HepG2 (cell line): Measurements from ENCODE around the gene RAB1B. TPM values are rescaled to one million over a fixed set of nuclear protein-coding genes. Genes with fewer than 3 reads are reported as not detected.

ENCODE experiments used
- ATF7-NPFF ChIP-seq: sonication (generic); formaldehyde crosslinking; IDR thresholded peaks from 2 replicates; pipeline ENCODE4 v1.8.1; 2023; ENCODE audit warnings: mild to moderate bottlenecking, low read depth, missing genetic modification reagents, moderate library complexity
- BCL6 ChIP-seq: IDR thresholded peaks from 2 replicates; pipeline ENCODE4 v1.6.1; 2016; ENCODE audit warnings: missing genetic modification reagents, missing compliant biosample characterization
- CAMTA2 ChIP-seq: sonication (generic); formaldehyde crosslinking; IDR thresholded peaks from 2 replicates; pipeline ENCODE4 v1.4.0; 2020; ENCODE audit warnings: mild to moderate bottlenecking, missing genetic modification reagents, borderline replicate concordance
- CTCF ChIP-seq: sonication (generic); formaldehyde crosslinking; IDR thresholded peaks from 2 replicates; pipeline ENCODE4 v1.5.0; 2020; ENCODE audit warnings: mild to moderate bottlenecking, missing genetic modification reagents, moderate library complexity
- E2F2 ChIP-seq: sonication (generic); formaldehyde crosslinking; IDR thresholded peaks from 2 replicates; pipeline ENCODE4 v1.4.0; 2020; ENCODE audit warnings: missing genetic modification reagents, borderline replicate concordance
- EED ChIP-seq: sonication (generic); formaldehyde crosslinking; IDR thresholded peaks from 2 replicates; pipeline ENCODE4 v1.5.0; 2020; ENCODE audit warnings: mild to moderate bottlenecking, missing genetic modification reagents
- HOXA5 ChIP-seq: sonication (generic); formaldehyde crosslinking; IDR thresholded peaks from 2 replicates; pipeline ENCODE4 v1.4.0; 2020; ENCODE audit warnings: missing genetic modification reagents
- MIER2 ChIP-seq: IDR thresholded peaks from 2 replicates; pipeline ENCODE4 v1.6.1; 2016; ENCODE audit warnings: missing biosample characterization, missing genetic modification reagents
- NAIF1 ChIP-seq: sonication (generic); formaldehyde crosslinking; IDR thresholded peaks from 2 replicates; pipeline ENCODE4 v1.5.0; 2020; ENCODE audit warnings: mild to moderate bottlenecking, missing genetic modification reagents, borderline replicate concordance
- PLRG1 ChIP-seq: fragments of 450-650 bp; conservative IDR thresholded peaks from 2 replicates; pipeline ENCODE4 v1.6.1; 2016
- RELA ChIP-seq: sonication (generic); formaldehyde crosslinking; IDR thresholded peaks from 2 replicates; pipeline ENCODE4 v1.4.0; 2020; ENCODE audit warnings: missing genetic modification reagents
- SALL2 ChIP-seq: sonication (generic); formaldehyde crosslinking; IDR thresholded peaks from 2 replicates; pipeline ENCODE4 v1.8.1; 2023; ENCODE audit warnings: mild to moderate bottlenecking, missing genetic modification reagents, inconsistent platforms
- SATB2 ChIP-seq: sonication (generic); formaldehyde crosslinking; IDR thresholded peaks from 2 replicates; pipeline ENCODE4 v1.5.0; 2020; ENCODE audit warnings: missing genetic modification reagents
- SMC3 ChIP-seq: IDR thresholded peaks from 2 replicates; pipeline ENCODE4 v1.6.1; 2011; ENCODE audit warnings: low read length, improper control_type of control experiment
- TCF7L2 ChIP-seq: IDR thresholded peaks from 2 replicates; pipeline ENCODE4 v1.6.1; 2011; ENCODE audit warnings: mild to moderate bottlenecking, low read depth, low read length, moderate library complexity
- ZNF224 ChIP-seq: sonication (generic); formaldehyde crosslinking; IDR thresholded peaks from 2 replicates; pipeline ENCODE4 v1.5.0; 2020; ENCODE audit warnings: mild to moderate bottlenecking, missing genetic modification reagents
- ZNF263 ChIP-seq: sonication (generic); formaldehyde crosslinking; IDR thresholded peaks from 2 replicates; pipeline ENCODE4 v1.4.0; 2020; ENCODE audit warnings: missing genetic modification reagents
- ZNF274 ChIP-seq: sonication (generic); formaldehyde crosslinking; IDR thresholded peaks from 2 replicates; pipeline ENCODE4 v1.5.1; 2020; ENCODE audit warnings: mild to moderate bottlenecking, missing genetic modification reagents
- ZNF34 ChIP-seq: sonication (generic); formaldehyde crosslinking; IDR thresholded peaks from 2 replicates; pipeline ENCODE4 v1.4.0; 2020; ENCODE audit warnings: mild to moderate bottlenecking, missing genetic modification reagents, borderline replicate concordance
- ZNF607 ChIP-seq: sonication (generic); formaldehyde crosslinking; IDR thresholded peaks from 2 replicates; pipeline ENCODE4 v1.5.1; 2020; ENCODE audit warnings: missing genetic modification reagents, mild to moderate bottlenecking, borderline replicate concordance
- ZNF792 ChIP-seq: IDR thresholded peaks from 2 replicates; pipeline ENCODE4 v1.6.1; 2016
- ZSCAN20 ChIP-seq: sonication (generic); formaldehyde crosslinking; IDR thresholded peaks from 2 replicates; pipeline ENCODE4 v1.4.0; 2020; ENCODE audit warnings: missing genetic modification reagents, mild to moderate bottlenecking, borderline replicate concordance
- polyA plus RNA-seq, 8 experiments: library from polyadenylated mRNA; depleted of rRNA in 3 of 8; stranded (reverse) in 7 of 8; unstranded in 1 of 8; fragments of >200 nt; fragmentation: Illumina TruSeq in 4 of 8; extraction: Trizol in 4 of 8; gene quantifications; 2 replicates each; pipeline versions ENCODE4 v1.2.1 to v1.2.3, GENCODE V29; 2011 to 2016; ENCODE audit warnings: low read depth in 4 of 8, missing spikeins in 1 of 8, mixed read lengths in 1 of 8; ENCODE audit not compliant: insufficient read depth in 1 of 8
- total RNA-seq, 5 experiments: library from RNA; depleted of rRNA; stranded (reverse); fragments of >200 nt; fragmentation: Illumina TruSeq; extraction: Trizol; gene quantifications; 2 replicates each; pipeline ENCODE4 v1.2.3, GENCODE V29; 2016; ENCODE audit warnings: low read depth in 1 of 5
- TF ChIP-seq, protein P1 (sequence below): sonication (generic); formaldehyde crosslinking; IDR thresholded peaks from 2 replicates; pipeline ENCODE4 v1.9.0; 2021; ENCODE audit warnings: missing genetic modification reagents, mild to moderate bottlenecking, borderline replicate concordance
- TF ChIP-seq, protein P2 (sequence below): IDR thresholded peaks from 2 replicates; pipeline ENCODE4 v1.6.1; 2016; ENCODE audit warnings: missing genetic modification reagents, missing compliant biosample characterization
- TF ChIP-seq, protein P3 (sequence below): sonication (generic); formaldehyde crosslinking; IDR thresholded peaks from 2 replicates; pipeline ENCODE4 v1.5.0; 2020; ENCODE audit warnings: missing genetic modification reagents

Gene RAB1B
- total and polyA plus RNA-seq, 2 of the 13 experiments (the other 11 are each of a cell fraction or from before 2014, with no cell fraction given), result 77.9 to 87.9 TPM

DNA sequence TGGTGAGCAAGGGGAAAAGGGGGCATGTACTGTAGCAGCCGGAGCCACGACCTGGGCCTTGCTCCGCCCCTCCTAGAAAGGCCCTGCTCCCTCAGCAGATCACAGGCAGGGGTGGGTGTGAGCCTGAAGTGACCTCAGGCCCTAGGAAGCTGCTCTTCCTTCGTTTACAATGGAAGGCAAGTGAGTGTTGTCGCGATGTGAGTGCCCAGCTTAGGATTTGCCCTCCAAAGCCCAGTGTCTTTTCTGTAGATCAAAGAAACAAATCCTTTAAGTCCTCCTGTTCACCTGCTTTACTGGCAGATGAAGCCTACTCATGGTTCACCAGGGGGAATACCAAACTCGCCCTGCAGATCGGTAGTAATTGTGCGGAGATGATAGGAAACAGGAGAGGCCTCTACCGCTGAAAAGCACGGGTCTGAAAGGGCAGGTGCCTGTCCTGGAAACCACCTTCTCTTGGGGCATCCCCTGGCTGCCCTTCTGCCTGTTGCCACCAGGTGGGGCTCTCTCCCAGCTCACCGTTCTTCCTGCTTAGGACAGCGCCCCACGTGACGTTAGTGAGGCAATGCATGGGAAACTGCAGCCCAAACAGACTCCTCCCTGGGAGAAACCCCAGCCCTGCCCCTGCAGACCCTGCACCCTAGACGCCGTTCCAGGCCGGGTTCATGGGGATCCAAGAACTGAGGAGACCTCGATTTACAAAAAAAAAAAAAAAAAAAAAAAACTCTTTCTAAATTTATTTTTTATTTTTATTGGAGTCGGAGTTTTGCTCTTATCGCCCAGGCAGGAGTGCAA lies 45.9 kb upstream of the RAB1B start (continued):
- no peak for TF ChIP-seq E2F2
- TF ChIP-seq TCF7L2, result no peak
- TF ChIP-seq CTCF (CRISPR knock-in tag), result peak; percentile 99
- peak; percentile 94 for TF ChIP-seq ZNF792 (CRISPR knock-in tag)
- 0 out of 2 replicates have a peak, but pooled peaks have one; percentile 47 for TF ChIP-seq HOXA5 (CRISPR knock-in tag)
- TF ChIP-seq, protein P1, sequence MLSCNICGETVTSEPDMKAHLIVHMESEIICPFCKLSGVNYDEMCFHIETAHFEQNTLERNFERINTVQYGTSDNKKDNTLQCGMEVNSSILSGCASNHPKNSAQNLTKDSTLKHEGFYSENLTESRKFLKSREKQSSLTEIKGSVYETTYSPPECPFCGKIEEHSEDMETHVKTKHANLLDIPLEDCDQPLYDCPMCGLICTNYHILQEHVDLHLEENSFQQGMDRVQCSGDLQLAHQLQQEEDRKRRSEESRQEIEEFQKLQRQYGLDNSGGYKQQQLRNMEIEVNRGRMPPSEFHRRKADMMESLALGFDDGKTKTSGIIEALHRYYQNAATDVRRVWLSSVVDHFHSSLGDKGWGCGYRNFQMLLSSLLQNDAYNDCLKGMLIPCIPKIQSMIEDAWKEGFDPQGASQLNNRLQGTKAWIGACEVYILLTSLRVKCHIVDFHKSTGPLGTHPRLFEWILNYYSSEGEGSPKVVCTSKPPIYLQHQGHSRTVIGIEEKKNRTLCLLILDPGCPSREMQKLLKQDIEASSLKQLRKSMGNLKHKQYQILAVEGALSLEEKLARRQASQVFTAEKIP (CRISPR knock-in tag), result no peak
- TF ChIP-seq ATF7-NPFF (CRISPR knock-in tag), result no peak
- TF ChIP-seq ZNF274, result 0 out of 2 replicates have a peak, but pooled peaks have one; percentile 16
- TF ChIP-seq EED (CRISPR knock-in tag), result 0 out of 2 replicates have a peak, but pooled peaks have one; percentile 28
- TF ChIP-seq SATB2 (CRISPR knock-in tag), result no peak
- TF ChIP-seq SALL2, result peak; percentile 54; the same call in 1 of the 2 replicates
- no peak for TF ChIP-seq NAIF1 (CRISPR knock-in tag)
- no peak for TF ChIP-seq ZNF34 (CRISPR knock-in tag)
- TF ChIP-seq, protein P2, sequence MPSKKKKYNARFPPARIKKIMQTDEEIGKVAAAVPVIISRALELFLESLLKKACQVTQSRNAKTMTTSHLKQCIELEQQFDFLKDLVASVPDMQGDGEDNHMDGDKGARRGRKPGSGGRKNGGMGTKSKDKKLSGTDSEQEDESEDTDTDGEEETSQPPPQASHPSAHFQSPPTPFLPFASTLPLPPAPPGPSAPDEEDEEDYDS (CRISPR knock-in tag), result 0 out of 2 replicates have a peak, but pooled peaks have one; percentile 37
- 0 out of 2 replicates have a peak, but pooled peaks have one; percentile 54 for TF ChIP-seq RELA
- TF ChIP-seq SMC3, result peak; percentile 87
- no peak for TF ChIP-seq BCL6
- no peak for TF ChIP-seq PLRG1
- no peak for TF ChIP-seq CAMTA2
- peak; percentile 67; the same call in 1 of the 2 replicates for TF ChIP-seq MIER2
- TF ChIP-seq, protein P3, sequence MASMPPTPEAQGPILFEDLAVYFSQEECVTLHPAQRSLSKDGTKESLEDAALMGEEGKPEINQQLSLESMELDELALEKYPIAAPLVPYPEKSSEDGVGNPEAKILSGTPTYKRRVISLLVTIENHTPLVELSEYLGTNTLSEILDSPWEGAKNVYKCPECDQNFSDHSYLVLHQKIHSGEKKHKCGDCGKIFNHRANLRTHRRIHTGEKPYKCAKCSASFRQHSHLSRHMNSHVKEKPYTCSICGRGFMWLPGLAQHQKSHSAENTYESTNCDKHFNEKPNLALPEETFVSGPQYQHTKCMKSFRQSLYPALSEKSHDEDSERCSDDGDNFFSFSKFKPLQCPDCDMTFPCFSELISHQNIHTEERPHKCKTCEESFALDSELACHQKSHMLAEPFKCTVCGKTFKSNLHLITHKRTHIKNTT (CRISPR knock-in tag), result no peak
- TF ChIP-seq ZNF263 (CRISPR knock-in tag), result peak; percentile 89
- no peak for TF ChIP-seq ZNF224 (CRISPR knock-in tag)
- TF ChIP-seq ZSCAN20 (CRISPR knock-in tag), result no peak
- no peak for TF ChIP-seq ZNF607 (CRISPR knock-in tag)
